Measurements from ENCODE around the gene CCNF. TPM values are rescaled to one million over a fixed set of nuclear protein-coding genes. Genes with fewer than 3 reads are reported as not detected.

Gene CCNF
- total and polyA plus RNA-seq, 2 of the 4 experiments (the other 2 are of a cell fraction) = 8.2 to 20.1 TPM

GRCh38 chr16:2427526-2427925 lies 1.7 kb upstream of the CCNF start:
- no peaks in the 10 kb centered on the region for H3K27me3 ChIP-seq (ENCODE audit: control insufficient read depth, insufficient read depth, low read length)
- H2AK5ac ChIP-seq (ENCODE audit: low read depth, low read length) = no peak overlapping the region; the same call in 1 of the 2 replicates
- no TSS peak for BruUV-seq (replicated peaks)
- H3K4me1 ChIP-seq (ENCODE audit: control insufficient read depth, insufficient read depth, low read length) = peaks cover 4% of the 10 kb centered on the region
- H3K4me2 ChIP-seq (ENCODE audit: low read depth, low read length) = no peak overlapping the region
- H4K8ac ChIP-seq (ENCODE audit: low read depth in 2 of 2, low read length in 2 of 2) = no peak overlapping the region
- no peak overlapping the region for H3K27ac ChIP-seq (ENCODE audit: insufficient read depth, low read length)
- H3K9me1 ChIP-seq (ENCODE audit: insufficient read depth, low read length) = peaks cover 15% of the 10 kb centered on the region
- no peak overlapping the region for H3K56ac ChIP-seq (ENCODE audit: extremely low read depth, insufficient read depth, low read length)
- H4K20me1 ChIP-seq (ENCODE audit: insufficient read depth, low read length) = 0 out of 2 replicates have a peak, but pooled peaks cover 3% of the 10 kb centered on the region
- POLR2A ChIA-PET (ENCODE audit: unreplicated experiment) = no interaction called here
- H3K4me3 ChIP-seq (ENCODE audit: insufficient read depth, low read depth, low read length) = no peak overlapping the region
- H3K36me3 ChIP-seq (ENCODE audit: control insufficient read depth, insufficient read depth, low read length) = no peaks in the 10 kb centered on the region; the same call in 1 of the 2 replicates
- H3K18ac ChIP-seq (ENCODE audit: low read depth, low read length) = no peak overlapping the region
- H3K9ac ChIP-seq (ENCODE audit: low read depth, low read length) = no peak overlapping the region
- 80% methylated on average over 2 of the region's 4 CpGs; no CpG with 5 or more reads in 1 of the 2 experiments for WGBS, 2 experiments (ENCODE audit: extremely low coverage in 2 of 2, insufficient read length in 1 of 2)
- no peak overlapping the region for H3K14ac ChIP-seq (replicated peaks; ENCODE audit: low read depth, low read length)
- no peak overlapping the region for H2AFZ ChIP-seq (replicated peaks; ENCODE audit: low read length, poor library complexity)
- H3K23ac ChIP-seq (ENCODE audit: low read depth, low read length) = peak overlapping the region; percentile 90
- H4K91ac ChIP-seq (ENCODE audit: insufficient read depth, low read depth, low read length) = no peak overlapping the region
- H2BK5ac ChIP-seq (ENCODE audit: low read depth, low read length, poor library complexity, severe bottlenecking) = no peak overlapping the region
- intact Hi-C loops (cut with micrococcal nuclease) = no loop called here
- H3K9me3 ChIP-seq (ENCODE audit: control insufficient read depth, insufficient read depth, low read length) = no peaks in the 10 kb centered on the region
- no peak overlapping the region for H4K5ac ChIP-seq (ENCODE audit: low read depth, low read length)
- ATAC-seq (ENCODE audit: low read depth) = no peak
- H2AK9ac ChIP-seq (replicated peaks; ENCODE audit: low read depth, low read length, poor library complexity) = peak overlapping the region; percentile 97
- no peak overlapping the region for H2BK120ac ChIP-seq (ENCODE audit: low read depth, low read length)
- no peak for DNase-seq
- H2BK15ac ChIP-seq (ENCODE audit: low read depth, low read length) = no peak overlapping the region
- H2BK20ac ChIP-seq (ENCODE audit: low read depth, low read length) = no peak overlapping the region
- TF ChIP-seq CTCF (conservative IDR thresholded peaks at IDR 0.05; ENCODE audit: low read depth, low read length) (no peak), CEBPB (IDR thresholded peaks at IDR 0.05; ENCODE audit: low read depth, low read length) (no peak), RFX5 (IDR thresholded peaks at IDR 0.05; ENCODE audit: low read depth, low read length) (no peak), NFE2L2 (IDR thresholded peaks at IDR 0.05; ENCODE audit: low read depth, low read length) (no peak), MAZ (IDR thresholded peaks at IDR 0.05; ENCODE audit: borderline replicate concordance, low read depth, low read length) (no peak), RAD21 (IDR thresholded peaks at IDR 0.05; ENCODE audit: low read length) (no peak), SMC3 (IDR thresholded peaks at IDR 0.05; ENCODE audit: low read depth, low read length) (no peak), USF2 (IDR thresholded peaks at IDR 0.05; ENCODE audit: low read depth, low read length) (no peak), RCOR1 (IDR thresholded peaks at IDR 0.05; ENCODE audit: insufficient replicate concordance, low read length) (no peak), FOS (IDR thresholded peaks at IDR 0.05; ENCODE audit: low read depth, low read length) (no peak), POLR2A (IDR thresholded peaks at IDR 0.05; ENCODE audit: low read depth, low read length) (no peak), MXI1 (IDR thresholded peaks at IDR 0.05; ENCODE audit: borderline replicate concordance, low read depth, low read length) (no peak), BHLHE40 (IDR thresholded peaks at IDR 0.05; ENCODE audit: low read depth, low read length) (no peak), CHD1 (IDR thresholded peaks at IDR 0.05; ENCODE audit: low read depth, low read length) (no peak), ELK1 (IDR thresholded peaks at IDR 0.05; ENCODE audit: borderline replicate concordance, low read depth, low read length) (no peak), MAFK (IDR thresholded peaks at IDR 0.05; ENCODE audit: low read depth, low read length) (no peak)
- in situ Hi-C loops (cut with MboI; ENCODE audit: low sequenced_read_pairs) = loop anchor here (10.0 kb wide), 1 partner anchor 153 kb away; no protein-coding TSS in a partner anchor
- peaks cover 29 to 36% of the 10 kb centered on the region in 2 experiments for H3K79me1 ChIP-seq (ENCODE audit: low read depth in 1 of 2, low read length in 2 of 2)
- dilution Hi-C loops (cut with HindIII; ENCODE audit: low sequenced_read_pairs, unreplicated experiment) = no loop called here
- no peak overlapping the region for H3K4ac ChIP-seq (ENCODE audit: low read depth, low read length)
- CTCF ChIA-PET = interaction anchor here (0.5 kb wide), 1 partner anchor 24 kb away, joined by 3 read pairs; no protein-coding TSS in a partner anchor

Measured in IMR-90 (cell line).